GM18858 (cell line): ENCODE results near the gene OR10Z1.

ENCODE experiments used
- ATAC-seq: cut with Tn5 transposase; IDR thresholded peaks from one replicate; pipeline ENCODE4 v1.9.1; 2021; ENCODE audit not compliant: unreplicated experiment

OR10Z1 gene

GRCh38 chr1:158604968-158605367 lies at the start of gene OR10Z1:
Gene OR10Z1 (plus strand): TSS chr1:158605268. CDS start chr1:158606439, 1,171 bp downstream.
- no peak for ATAC-seq

GRCh38 chr1:158559696-158560095 lies 45.4 kb upstream of the OR10Z1 start:
- no peak for ATAC-seq

- no peak for ATAC-seq
Observed at GRCh38 chr1:158563853-158564252, 41.2 kb upstream of the OR10Z1 start.

- ATAC-seq: no peak
Observed at GRCh38 chr1:158564608-158565007, 40.5 kb upstream of the OR10Z1 start.

GRCh38 chr1:158570480-158570879 lies 34.6 kb upstream of the OR10Z1 start, which contains the start of gene OR6P1:
Gene OR6P1 (minus strand): TSS chr1:158570580. CDS start chr1:158563604, 6,976 bp downstream.
- ATAC-seq: no peak

GRCh38 chr1:158572226-158572625 lies 32.8 kb upstream of the OR10Z1 start:
- ATAC-seq: no peak

GRCh38 chr1:158577561-158577960 lies 27.5 kb upstream of the OR10Z1 start:
- ATAC-seq: no peak

- ATAC-seq: no peak
Observed at GRCh38 chr1:158579733-158580132, 25.3 kb upstream of the OR10Z1 start, which contains the start of gene OR10X1. Gene OR10X1 (minus strand): TSS chr1:158579899. CDS start chr1:158579899, 0 bp downstream.

GRCh38 chr1:158583962-158584361 lies 21.1 kb upstream of the OR10Z1 start:
- ATAC-seq: no peak

- ATAC-seq: no peak
Observed at GRCh38 chr1:158586942-158587341, 18.1 kb upstream of the OR10Z1 start.

GRCh38 chr1:158600735-158601134 lies 4.3 kb upstream of the OR10Z1 start:
- no peak for ATAC-seq

- no peak for ATAC-seq
Observed at GRCh38 chr1:158607296-158607695, 2.2 kb downstream of the OR10Z1 start.

- ATAC-seq: no peak
Observed at GRCh38 chr1:158611916-158612315, 6.8 kb downstream of the OR10Z1 start.

- no peak for ATAC-seq
Observed at GRCh38 chr1:158613764-158614163, 8.7 kb downstream of the OR10Z1 start.

- ATAC-seq: no peak
Observed at GRCh38 chr1:158638146-158638545, 33.1 kb downstream of the OR10Z1 start.

GRCh38 chr1:158638904-158639303 lies 33.8 kb downstream of the OR10Z1 start:
- ATAC-seq: no peak

GRCh38 chr1:158644449-158644848 lies 39.4 kb downstream of the OR10Z1 start:
- ATAC-seq: no peak

- no peak for ATAC-seq
Observed at GRCh38 chr1:158646465-158646864, 41.4 kb downstream of the OR10Z1 start.

- no peak for ATAC-seq
Observed at GRCh38 chr1:158649052-158649451, 44.0 kb downstream of the OR10Z1 start.

GRCh38 chr1:158652721-158653334 lies 47.8 kb downstream of the OR10Z1 start:
- ATAC-seq: no peak

GRCh38 chr1:158654086-158654485 lies 49.0 kb downstream of the OR10Z1 start:
- no peak for ATAC-seq

GRCh38 chr1:158654571-158654970 lies 49.5 kb downstream of the OR10Z1 start:
- no peak for ATAC-seq
